Left lung (tissue), 10 donors: ENCODE data around the gene TPD52L1. TPM values are rescaled to one million over a fixed set of nuclear protein-coding genes. Genes with fewer than 3 reads are reported as not detected.

ENCODE experiments used
- ATAC-seq: fragments of 200-7000 bp; cut with Tn5 transposase; one replicate; pipeline ENCODE4 v1.9.1; 2020; ENCODE audit warnings: moderate library complexity
- DNase-seq, 4 donors: peaks; one replicate each; pipeline ENCODE4 v3.0.0-alpha.2; 2013 to 2020
- H3K27ac ChIP-seq, 2 donors: fragments of 200-600 bp; sonication (generic) in 1 of 2; one replicate each; pipeline versions ENCODE4 v1.5.0 to v1.8.0; 2020 to 2021
- H3K27me3 ChIP-seq, 2 donors: fragments of 200-600 bp; sonication (generic) in 1 of 2; one replicate each; pipeline versions ENCODE4 v1.5.0 to v1.8.0; 2020 to 2021
- H3K36me3 ChIP-seq, 2 donors: fragments of 200-600 bp; sonication (generic) in 1 of 2; one replicate each; pipeline versions ENCODE4 v1.5.0 to v1.8.0; 2020 to 2021
- H3K4me1 ChIP-seq, 2 donors: fragments of 200-600 bp; one replicate each; pipeline ENCODE4 v1.8.0; 2021
- H3K4me3 ChIP-seq, 2 donors: fragments of 200-600 bp; sonication (generic) in 1 of 2; one replicate each; pipeline versions ENCODE4 v1.5.0 to v1.8.0; 2020 to 2021; ENCODE audit warnings: mild to moderate bottlenecking in 1 of 2
- H3K9me3 ChIP-seq, 2 donors: fragments of 200-600 bp; sonication (generic) in 1 of 2; one replicate each; pipeline versions ENCODE4 v1.5.0 to v1.8.0; 2020 to 2021
- CTCF ChIP-seq, 2 donors: fragments of 200-600 bp; sonication (generic) in 1 of 2; IDR thresholded peaks; one replicate each; pipeline versions ENCODE4 v1.5.0 to v1.8.0; 2021; ENCODE audit warnings: antibody characterized with exemption in 2 of 2
- intact Hi-C, 2 donors: fragments of 100-400 bp; cut with DNase I; formaldehyde crosslinking; loops; one replicate each; pipeline versions ENCODE4 v1.11.2 to v1.14.2; 2022
- polyA plus RNA-seq, 6 donors: library from polyadenylated mRNA; unstranded; fragments of 120-200 nt; gene quantifications; one replicate each; pipeline ENCODE4 v1.2.1, GENCODE V29; 2013; ENCODE audit not compliant: insufficient read length in 6 of 6
- total RNA-seq, 2 donors: library from RNA; stranded (reverse); fragmentation: NEBNext Ultra II Directional; extraction: Animal tissue kit (Norgen Biotek cat#: 25700); gene quantifications; one replicate each; pipeline ENCODE4 v1.2.1, GENCODE V29; 2021
- donor health status: DM: no; HTN: yes; CAD: no.
- donor health status: DM: no; HTN: no; CAD: no.

The TPD52L1 gene
- total and polyA plus RNA-seq, 8 donors: 17.4 to 125 (median 80.4) TPM

GRCh38 chr6:125252891-125253290 lies 99.3 kb downstream of the TPD52L1 start:
- no peak overlapping the region for H3K27ac ChIP-seq
- no peaks in the 10 kb centered on the region for H3K36me3 ChIP-seq
- ATAC-seq (no peak), DNase-seq (no peak)
- intact Hi-C loops: no loop called here
- no peaks in the 10 kb centered on the region for H3K9me3 ChIP-seq
- no peak overlapping the region for H3K4me3 ChIP-seq
- TF ChIP-seq CTCF (IDR thresholded peaks at IDR 0.05): no peak
- no peaks in the 10 kb centered on the region for H3K4me1 ChIP-seq
- H3K27me3 ChIP-seq: no peaks in the 10 kb centered on the region

DNA sequence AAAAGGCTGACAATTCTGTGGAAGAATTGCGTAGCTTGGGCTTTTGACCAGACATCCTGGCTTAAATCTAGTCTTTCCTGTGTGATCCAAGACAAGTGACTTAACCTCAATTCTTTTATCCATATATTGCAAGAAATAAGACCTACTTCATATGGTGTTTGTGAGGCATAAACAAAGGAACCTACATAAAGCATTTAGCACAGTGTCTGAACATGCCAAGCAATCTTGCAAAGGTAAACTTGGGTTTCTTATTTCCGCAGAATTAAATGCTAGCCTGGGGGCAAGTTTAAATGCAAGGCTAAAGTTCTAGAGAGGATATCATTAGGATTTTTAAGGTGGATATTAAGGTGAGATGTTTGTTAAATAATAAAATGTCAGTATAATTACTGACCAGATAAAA lies 100.3 kb downstream of the TPD52L1 start:
- Histone ChIP-seq H3K4me3 (no peak overlapping the region), H3K36me3 (no peaks in the 10 kb centered on the region), H3K9me3 (no peaks in the 10 kb centered on the region), H3K27ac (no peak overlapping the region), H3K27me3 (no peaks in the 10 kb centered on the region), H3K4me1 (no peaks in the 10 kb centered on the region)
- intact Hi-C loops: no loop called here
- no peak for TF ChIP-seq CTCF (IDR thresholded peaks at IDR 0.05)
- DNase-seq (no peak), ATAC-seq (no peak)

DNA sequence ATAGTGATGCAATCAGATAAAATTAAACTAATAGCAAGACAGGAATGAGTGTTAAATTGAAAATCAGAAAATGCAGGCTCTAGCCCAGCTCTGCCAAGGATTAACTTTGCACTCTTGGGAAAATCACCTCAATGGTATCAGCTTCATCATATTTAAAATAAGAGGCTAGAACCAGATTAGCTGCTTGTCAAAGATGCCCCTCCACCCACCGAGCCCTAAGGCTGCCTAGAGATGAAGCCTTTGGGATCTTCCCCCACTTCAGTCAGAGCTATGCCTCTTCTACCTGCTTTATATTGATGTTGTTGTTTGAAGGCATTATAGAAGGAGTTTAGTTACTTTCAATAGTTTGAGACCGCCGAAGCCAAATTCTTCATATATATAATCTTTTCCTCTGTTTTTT lies 100.7 kb downstream of the TPD52L1 start:
- no peak overlapping the region for H3K27ac ChIP-seq
- intact Hi-C loops: no loop called here
- H3K9me3 ChIP-seq: no peaks in the 10 kb centered on the region
- H3K4me3 ChIP-seq: no peak overlapping the region
- no peak for TF ChIP-seq CTCF (IDR thresholded peaks at IDR 0.05)
- ATAC-seq (no peak), DNase-seq (no peak)
- H3K27me3 ChIP-seq: no peaks in the 10 kb centered on the region
- no peaks in the 10 kb centered on the region for H3K36me3 ChIP-seq
- H3K4me1 ChIP-seq: no peaks in the 10 kb centered on the region

DNA sequence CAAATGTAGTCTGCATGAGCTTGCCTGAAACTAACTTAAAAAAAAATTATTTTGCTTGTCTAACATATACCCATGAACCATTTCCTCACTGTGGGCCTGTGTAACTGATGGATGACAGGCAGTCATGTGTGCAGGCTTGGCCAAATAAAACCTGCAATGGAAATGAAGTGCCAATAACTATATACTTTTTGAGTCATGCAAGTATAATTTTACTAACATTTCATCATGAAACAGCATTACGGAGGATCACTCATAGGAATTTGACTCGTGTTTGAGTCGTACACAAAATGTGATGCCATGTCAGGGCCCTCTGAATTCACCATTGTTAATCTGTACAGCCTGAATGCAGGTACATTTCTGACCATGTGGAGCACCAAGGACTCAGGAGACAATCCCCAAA lies 101.6 kb downstream of the TPD52L1 start:
- ATAC-seq: no peak

GRCh38 chr6:125257351-125257750 lies 103.8 kb downstream of the TPD52L1 start:
- Histone ChIP-seq H3K4me3 (no peak overlapping the region), H3K9me3 (no peaks in the 10 kb centered on the region)
- intact Hi-C loops: no loop called here

More for the DNA sequence above, 101.6 kb downstream of the TPD52L1 start:
- H3K4me3 ChIP-seq: no peak overlapping the region
- H3K27ac ChIP-seq: no peak overlapping the region
- H3K9me3 ChIP-seq: no peaks in the 10 kb centered on the region
- H3K36me3 ChIP-seq: no peaks in the 10 kb centered on the region
- TF ChIP-seq CTCF (IDR thresholded peaks at IDR 0.05): no peak
- no peak for DNase-seq
- intact Hi-C loops: no loop called here
- no peaks in the 10 kb centered on the region for H3K27me3 ChIP-seq
- no peaks in the 10 kb centered on the region for H3K4me1 ChIP-seq

More at GRCh38 chr6:125257351-125257750, 103.8 kb downstream of the TPD52L1 start:
- ATAC-seq (no peak), DNase-seq (no peak)
- no peaks in the 10 kb centered on the region for H3K27me3 ChIP-seq
- no peaks in the 10 kb centered on the region for H3K4me1 ChIP-seq
- H3K27ac ChIP-seq: no peak overlapping the region
- H3K36me3 ChIP-seq: no peaks in the 10 kb centered on the region
- no peak for TF ChIP-seq CTCF (IDR thresholded peaks at IDR 0.05)
